GM19452 (cell line): Measurements from ENCODE around the gene SETX.

Experiments used
- ATAC-seq: cut with Tn5 transposase; IDR thresholded peaks from one replicate; pipeline ENCODE4 v1.9.1; 2021; ENCODE audit not compliant: unreplicated experiment

Gene SETX

GRCh38 chr9:132364068-132364467 lies 9.3 kb upstream of the SETX start:
- ATAC-seq: no peak

GRCh38 chr9:132357764-132358163 lies 3.0 kb upstream of the SETX start:
- ATAC-seq: no peak

DNA sequence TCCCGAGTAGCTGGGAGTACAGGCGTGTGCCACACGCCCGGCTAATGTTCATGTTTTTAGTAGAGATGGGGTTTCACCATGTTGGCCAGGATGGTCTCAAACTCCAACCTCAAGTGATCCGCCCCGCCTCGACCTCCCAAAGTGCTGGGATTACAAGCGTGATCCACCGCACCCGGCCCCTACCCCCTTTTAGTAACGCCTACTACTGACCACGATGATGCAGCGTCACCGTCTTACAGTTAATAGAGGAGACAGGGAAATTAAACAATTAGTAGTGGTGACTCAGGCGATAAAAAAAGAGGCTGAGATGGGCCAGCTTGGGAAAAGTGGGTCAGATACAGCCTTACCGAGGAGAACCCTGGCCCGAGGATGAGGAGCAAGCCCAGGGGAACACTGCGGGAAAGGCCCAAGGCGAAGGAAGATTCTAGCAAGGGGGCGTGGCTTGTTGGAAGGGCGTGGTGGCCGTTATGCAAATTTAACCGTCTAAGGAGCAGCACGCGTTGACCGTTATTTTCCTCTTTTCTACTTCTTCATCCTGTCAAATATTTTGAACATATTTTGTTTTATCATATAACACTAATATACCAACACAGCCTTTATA lies 1.6 kb upstream of the SETX start:
- ATAC-seq: no peak

DNA sequence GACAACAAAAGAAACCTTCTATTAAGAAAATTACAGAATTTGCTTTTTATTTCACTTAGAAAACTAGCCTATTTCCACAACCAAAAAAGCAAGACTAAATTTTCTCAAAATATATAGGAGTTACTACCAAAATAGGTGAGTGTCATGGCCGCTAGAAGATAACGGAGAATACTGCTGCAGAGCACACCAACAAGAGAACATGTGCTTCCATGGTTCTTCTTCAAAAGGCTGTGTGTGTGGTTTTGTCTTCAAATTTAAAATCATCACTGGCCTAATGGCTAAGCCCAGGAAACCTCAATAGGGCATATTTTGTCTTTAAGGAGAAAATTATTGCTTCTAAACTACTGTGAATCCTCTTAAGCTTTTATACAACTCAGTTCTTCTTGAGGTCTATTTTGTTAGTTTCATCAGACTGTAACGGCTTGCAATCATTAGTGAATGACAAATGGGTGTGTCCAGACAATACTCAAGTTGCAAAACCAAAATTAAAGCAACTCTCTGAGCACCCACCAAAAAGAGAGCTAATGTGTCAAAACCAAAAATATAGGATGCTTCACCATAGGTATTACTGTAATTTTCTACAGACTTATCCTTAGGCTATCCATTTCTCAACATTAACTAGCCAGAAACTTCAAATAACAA lies 3.3 kb downstream of the SETX start:
- ATAC-seq: no peak

GRCh38 chr9:132350861-132351315 lies 3.9 kb downstream of the SETX start:
- ATAC-seq: no peak

- no peak for ATAC-seq
These were observed 6.1 kb downstream of the SETX start for GRCh38 chr9:132348676-132349075.

DNA sequence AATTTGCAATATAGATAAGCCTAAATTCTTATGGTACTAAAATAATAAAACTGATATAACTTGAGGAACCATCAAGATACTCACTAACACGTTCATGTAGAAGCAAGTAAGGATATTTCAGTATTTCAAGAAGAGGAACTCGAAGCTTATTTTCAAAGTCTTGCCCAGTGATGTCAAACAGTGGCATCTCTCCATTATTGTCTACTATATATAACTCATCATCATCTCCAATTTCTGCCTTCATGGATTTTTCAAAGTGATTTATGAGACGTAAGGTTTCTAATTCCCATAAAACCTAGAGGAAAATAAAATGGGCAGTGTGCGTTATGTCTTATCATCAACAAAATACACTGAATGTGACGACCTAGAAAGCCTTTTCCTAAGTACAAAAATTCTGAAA lies 8.6 kb downstream of the SETX start:
- ATAC-seq: no peak

DNA sequence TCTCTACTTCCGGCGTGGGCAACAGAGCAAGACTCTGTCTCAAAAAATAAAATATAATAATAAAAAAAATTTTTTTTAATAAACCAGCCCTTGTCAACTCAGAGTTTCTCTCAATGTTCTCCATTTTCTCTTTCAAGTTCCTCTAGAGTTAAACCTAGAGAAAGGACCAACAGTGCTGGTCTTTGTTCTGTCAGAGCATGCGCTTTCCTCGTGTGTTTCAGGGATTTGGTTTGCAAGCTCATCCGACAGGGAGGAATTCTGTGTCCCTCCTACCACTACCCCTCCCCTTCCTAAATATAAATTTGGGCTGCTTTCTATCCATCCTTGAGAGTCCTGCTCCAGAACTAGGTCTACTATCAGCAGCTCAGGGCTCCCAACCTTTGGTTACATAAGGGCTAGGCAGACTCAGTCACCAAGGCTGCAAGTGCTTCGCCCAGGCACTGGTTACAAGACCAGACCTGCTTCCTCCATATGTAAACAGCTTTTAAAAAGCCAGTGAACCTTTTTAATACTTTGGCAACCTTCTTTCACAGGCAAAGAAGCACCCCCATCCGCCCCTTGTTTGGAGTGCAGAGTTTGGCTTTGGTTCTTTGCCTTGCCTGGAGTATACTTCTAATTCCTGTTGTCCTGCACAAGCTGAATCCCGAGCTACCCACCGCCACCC lies 13.5 kb downstream of the SETX start:
- no peak for ATAC-seq

DNA sequence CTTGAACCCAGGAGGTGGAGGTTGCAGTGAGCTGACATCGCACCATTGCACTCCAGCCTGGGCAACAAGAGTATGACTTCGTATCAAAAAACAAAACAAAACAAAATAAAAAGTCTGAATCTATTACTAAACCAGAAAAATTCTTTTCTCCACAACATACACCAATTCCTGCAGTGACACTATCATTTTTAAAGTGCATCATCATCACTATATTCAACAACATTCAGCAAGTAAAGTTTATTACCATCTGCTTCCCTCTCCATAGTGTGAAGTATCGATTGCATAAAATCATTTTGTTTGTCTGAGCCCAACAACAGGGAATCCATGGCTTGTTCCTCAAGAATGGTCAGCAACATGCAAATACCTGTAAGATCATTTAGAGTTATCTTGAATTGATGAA lies 20.4 kb downstream of the SETX start:
- ATAC-seq: no peak

DNA sequence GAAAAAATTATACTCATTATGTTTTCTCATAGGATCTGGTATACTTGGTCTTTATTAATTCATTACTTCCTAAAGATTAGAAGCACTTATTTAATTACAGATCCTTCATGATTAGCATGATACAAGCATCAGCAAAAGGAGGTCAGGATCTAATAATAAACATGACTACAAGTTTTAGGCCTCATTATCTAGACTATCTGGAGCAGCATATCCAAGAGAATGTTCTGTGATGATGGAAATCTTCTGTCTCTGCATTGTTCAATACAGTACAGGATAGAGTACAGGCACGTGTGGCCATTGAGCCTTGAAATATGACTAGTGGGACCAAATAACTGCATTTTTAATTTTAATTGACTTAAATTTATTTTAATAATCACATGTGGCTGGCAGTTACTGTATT lies 21.2 kb downstream of the SETX start:
- ATAC-seq: no peak

- no peak for ATAC-seq
These were observed 26.2 kb downstream of the SETX start for GRCh38 chr9:132328580-132328979.

GRCh38 chr9:132327537-132327936 lies 27.2 kb downstream of the SETX start:
- ATAC-seq: no peak

GRCh38 chr9:132324425-132324824 lies 30.4 kb downstream of the SETX start:
- ATAC-seq: no peak

DNA sequence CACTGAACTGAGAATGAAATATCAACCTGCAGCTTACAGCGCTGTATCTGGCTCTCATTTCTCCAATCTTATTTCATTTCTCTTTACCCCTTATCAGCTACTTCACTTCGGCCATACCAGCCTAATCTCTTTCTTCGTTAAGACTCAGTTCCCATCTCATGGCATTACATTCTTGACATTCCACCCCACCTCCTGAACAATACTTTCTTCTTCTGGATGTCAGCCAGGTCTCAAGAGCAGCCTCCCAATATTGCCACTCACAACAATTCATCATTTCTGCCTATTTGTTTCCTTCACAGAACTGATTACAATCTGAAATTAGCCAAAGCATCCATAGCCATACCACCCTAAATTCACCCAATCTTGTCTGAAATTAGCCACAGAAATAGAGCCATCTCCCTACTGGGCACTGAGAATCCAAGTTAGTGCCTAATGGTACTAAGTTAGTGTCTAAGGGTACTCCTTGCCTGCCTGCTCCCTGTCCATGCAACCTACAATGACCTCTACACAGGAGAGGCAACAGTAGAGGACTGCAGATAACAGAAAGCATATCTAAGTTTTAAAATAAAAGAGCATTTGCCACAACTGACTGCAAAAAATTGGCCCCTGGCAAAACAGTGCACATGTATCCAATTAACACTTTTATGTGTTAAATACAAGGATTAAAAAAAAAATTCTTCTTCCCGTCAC lies 35.2 kb downstream of the SETX start:
- no peak for ATAC-seq

DNA sequence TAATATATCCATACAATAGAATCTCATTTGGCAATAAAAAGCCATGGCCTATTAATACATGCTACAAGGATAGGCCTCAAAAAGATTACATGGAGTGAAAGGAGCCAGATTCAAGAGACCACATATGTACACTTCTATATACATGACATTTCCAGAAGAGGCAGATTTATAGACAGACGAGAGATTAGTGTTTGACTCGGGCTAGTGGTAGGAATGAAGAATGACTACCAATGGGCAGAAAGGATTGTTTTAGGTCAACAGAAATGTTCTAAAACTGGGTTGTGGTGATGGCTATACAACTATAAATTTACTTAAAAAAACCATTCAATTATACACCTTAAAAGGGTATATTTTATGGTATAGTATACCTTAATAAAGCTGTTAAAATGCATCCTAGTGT lies 41.9 kb downstream of the SETX start:
- no peak for ATAC-seq

DNA sequence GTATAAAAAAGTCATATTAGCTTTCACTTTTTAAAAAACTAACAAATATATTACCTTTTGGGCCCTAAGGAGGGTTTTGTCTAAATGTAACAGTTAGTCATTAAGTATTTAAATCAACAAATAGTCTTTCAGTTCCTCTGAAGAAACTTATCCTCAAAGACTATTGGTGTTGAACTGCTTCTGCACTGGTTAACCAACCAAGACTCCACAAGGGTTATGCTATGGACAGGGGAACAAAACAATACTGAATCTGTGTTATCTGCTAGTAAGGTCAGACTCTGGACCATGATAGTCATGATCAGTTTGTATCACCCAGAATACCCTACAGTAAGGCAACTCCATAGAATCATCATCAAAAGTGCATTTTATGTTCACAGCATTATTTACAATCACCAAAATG lies 42.4 kb downstream of the SETX start:
- ATAC-seq: no peak

DNA sequence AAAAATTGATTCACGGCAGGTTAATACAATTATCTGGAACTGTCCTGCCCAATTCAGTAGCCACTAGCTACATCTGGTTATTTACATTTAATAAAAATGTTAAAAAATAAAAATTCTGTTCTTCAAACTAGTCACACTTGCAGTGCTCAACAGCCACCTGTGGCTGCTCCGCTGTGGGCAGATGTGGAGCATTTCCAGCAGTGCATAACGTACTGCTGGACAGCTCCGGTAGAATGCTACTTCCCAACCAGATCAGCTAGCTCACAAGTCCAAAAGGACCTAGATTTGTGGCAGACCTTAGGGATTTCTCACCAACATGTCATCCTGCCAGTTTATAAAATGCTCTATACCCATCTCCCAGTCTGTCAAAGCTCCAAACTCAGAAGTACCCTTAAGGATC lies 42.8 kb downstream of the SETX start:
- no peak for ATAC-seq

DNA sequence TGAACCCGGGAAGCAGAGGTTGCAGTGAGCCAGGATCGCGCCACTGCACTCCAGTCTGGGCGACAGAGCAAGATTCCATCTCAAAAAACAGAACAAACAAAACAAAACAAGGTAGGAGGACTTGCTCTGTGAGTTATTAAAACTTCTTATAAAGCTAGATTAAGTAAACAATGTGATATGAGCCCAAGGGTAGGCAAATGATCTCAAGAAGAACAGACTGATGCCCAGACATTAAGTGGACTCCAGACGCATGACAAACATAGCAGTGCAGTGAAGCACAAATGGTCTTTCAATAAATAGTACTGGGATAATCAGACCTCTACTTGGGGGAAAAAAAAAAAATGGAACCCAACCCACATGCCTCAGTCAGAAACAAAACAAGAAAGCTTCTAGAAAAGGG lies 45.7 kb downstream of the SETX start:
- no peak for ATAC-seq

GRCh38 chr9:132301521-132301920 lies 53.3 kb downstream of the SETX start:
- ATAC-seq: no peak

DNA sequence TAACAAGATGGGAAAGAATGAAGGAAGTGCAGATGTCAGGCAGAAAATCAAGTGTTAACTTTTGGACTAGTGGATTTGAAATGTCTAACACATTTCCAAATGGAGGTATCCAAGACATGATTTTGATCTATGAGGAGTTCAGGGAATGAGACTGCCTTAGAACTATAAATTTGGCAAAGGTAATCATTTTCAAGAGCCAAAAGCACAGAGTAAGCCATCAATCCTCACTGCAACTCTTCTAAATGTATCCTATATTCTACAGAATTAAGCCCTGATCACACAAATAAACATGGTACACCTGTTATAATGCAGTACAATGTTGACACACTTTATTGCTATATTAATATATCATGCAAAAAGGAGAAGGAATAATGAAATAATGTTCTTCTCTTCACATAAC lies 55.6 kb downstream of the SETX start:
- ATAC-seq: no peak

- ATAC-seq: no peak
These were observed 59.6 kb downstream of the SETX start for GRCh38 chr9:132295181-132295580.

- no peak for ATAC-seq
These were observed 61.6 kb downstream of the SETX start for GRCh38 chr9:132293145-132293721.
